Measurements from ENCODE around the gene CWC27. TPM values are rescaled to one million over a fixed set of nuclear protein-coding genes. Genes with fewer than 3 reads are reported as not detected.
"Not testable (repeated sequence)": the region's sequence is repeated elsewhere in the genome, so short reads cannot be mapped to it uniquely, and the experiment has no call there.

Gene CWC27
- total and polyA plus RNA-seq, 5 donors = 19.9 to 30.2 (median 23.2) TPM

- no peak for ATAC-seq
- Histone ChIP-seq H3K4me3 (ENCODE audit: low read length) (no peak overlapping the region), H3K27me3 (ENCODE audit: control insufficient read depth, insufficient read depth) (no peaks in the 10 kb centered on the region), H3K4me1 (ENCODE audit: control insufficient read depth, insufficient read depth, low read length) (no peaks in the 10 kb centered on the region), H3K27ac (ENCODE audit: low read length) (no peak overlapping the region), H3K9me3 (ENCODE audit: control insufficient read depth, low read length) (no peaks in the 10 kb centered on the region)
- WGBS = 85% methylated on average over 1 of the region's 1 CpG
- intact Hi-C loops (cut with DNase I) = no loop called here
- DNase-seq = no peak
Measured at GRCh38 chr5:64918083-64918482, 149.4 kb downstream of the CWC27 start.

- Histone ChIP-seq H3K4me1 (ENCODE audit: control insufficient read depth, insufficient read depth, low read length) (no peaks in the 10 kb centered on the region), H3K27ac (ENCODE audit: low read length) (no peak overlapping the region), H3K27me3 (ENCODE audit: control insufficient read depth, insufficient read depth) (no peaks in the 10 kb centered on the region), H3K4me3 (ENCODE audit: low read length) (no peak overlapping the region), H3K9me3 (ENCODE audit: control insufficient read depth, low read length) (no peaks in the 10 kb centered on the region)
- ATAC-seq (no peak), DNase-seq (no peak)
- intact Hi-C loops (cut with DNase I) = no loop called here
- 97% methylated on average over 2 of the region's 2 CpGs for WGBS
Measured at GRCh38 chr5:64921386-64921785, 152.7 kb downstream of the CWC27 start.

- intact Hi-C loops (cut with DNase I) = no loop called here
- Histone ChIP-seq H3K9me3 (ENCODE audit: control insufficient read depth, low read length) (no peaks in the 10 kb centered on the region), H3K4me3 (ENCODE audit: low read length) (no peak overlapping the region), H3K27me3 (ENCODE audit: control insufficient read depth, insufficient read depth) (no peaks in the 10 kb centered on the region), H3K4me1 (ENCODE audit: control insufficient read depth, insufficient read depth, low read length) (no peaks in the 10 kb centered on the region), H3K27ac (ENCODE audit: low read length) (no peak overlapping the region)
- WGBS = 79% methylated on average over 6 of the region's 6 CpGs
- DNase-seq (no peak), ATAC-seq (no peak)
Measured at GRCh38 chr5:64923151-64923685, 154.5 kb downstream of the CWC27 start.

- DNase-seq (no peak), ATAC-seq (no peak)
- Histone ChIP-seq H3K9me3 (ENCODE audit: control insufficient read depth, low read length) (no peaks in the 10 kb centered on the region), H3K27me3 (ENCODE audit: control insufficient read depth, insufficient read depth) (no peaks in the 10 kb centered on the region), H3K4me1 (ENCODE audit: control insufficient read depth, insufficient read depth, low read length) (no peaks in the 10 kb centered on the region), H3K27ac (ENCODE audit: low read length) (no peak overlapping the region), H3K4me3 (ENCODE audit: low read length) (no peak overlapping the region)
- 99% methylated on average over 1 of the region's 1 CpG for WGBS
- intact Hi-C loops (cut with DNase I) = no loop called here
Measured at GRCh38 chr5:64925123-64925522, 156.4 kb downstream of the CWC27 start.

- no peak overlapping the region for H3K27ac ChIP-seq (ENCODE audit: low read length)
- ATAC-seq (no peak), DNase-seq (no peak)
- H3K4me3 ChIP-seq (ENCODE audit: low read length) = no peak overlapping the region
- no peaks in the 10 kb centered on the region for H3K9me3 ChIP-seq (ENCODE audit: control insufficient read depth, low read length)
- H3K27me3 ChIP-seq (ENCODE audit: control insufficient read depth, insufficient read depth) = no peaks in the 10 kb centered on the region
- whole genome bisulfite sequencing = 98% methylated on average over 1 of the region's 1 CpG
- no peaks in the 10 kb centered on the region for H3K4me1 ChIP-seq (ENCODE audit: control insufficient read depth, insufficient read depth, low read length)
- intact Hi-C loops (cut with DNase I) = no loop called here
Measured at GRCh38 chr5:64929833-64930232, 161.1 kb downstream of the CWC27 start.

- DNase-seq (no peak), ATAC-seq (no peak)
- Histone ChIP-seq H3K4me1 (ENCODE audit: control insufficient read depth, insufficient read depth, low read length) (no peaks in the 10 kb centered on the region), H3K9me3 (ENCODE audit: control insufficient read depth, low read length) (no peaks in the 10 kb centered on the region), H3K27ac (ENCODE audit: low read length) (no peak overlapping the region), H3K4me3 (ENCODE audit: low read length) (no peak overlapping the region), H3K27me3 (ENCODE audit: control insufficient read depth, insufficient read depth) (no peaks in the 10 kb centered on the region)
- 96% methylated on average over 2 of the region's 2 CpGs for WGBS
- intact Hi-C loops (cut with DNase I) = no loop called here
Measured at GRCh38 chr5:64930672-64931318, 162.1 kb downstream of the CWC27 start.

GRCh38 chr5:64939422-64939771, 170.7 kb downstream of the CWC27 start:
- intact Hi-C loops (cut with DNase I); H3K27ac ChIP-seq (ENCODE audit: low read length); ATAC-seq; H3K27me3 ChIP-seq (ENCODE audit: control insufficient read depth, insufficient read depth); H3K9me3 ChIP-seq (ENCODE audit: control insufficient read depth, low read length); H3K4me1 ChIP-seq (ENCODE audit: control insufficient read depth, insufficient read depth, low read length); H3K4me3 ChIP-seq (ENCODE audit: low read length): not testable (repeated sequence)
- DNase-seq = peak in 1 of 3 donors; percentile 9
- WGBS = 84% methylated on average over 4 of the region's 4 CpGs

GRCh38 chr5:64939772-64940510, 171.2 kb downstream of the CWC27 start:
- no peaks in the 10 kb centered on the region for H3K27me3 ChIP-seq (ENCODE audit: control insufficient read depth, insufficient read depth)
- DNase-seq (peak; percentile 19 to 54 (median 42)), ATAC-seq (peak in 1 of 2 donors; percentile 74)
- H3K9me3 ChIP-seq (ENCODE audit: control insufficient read depth, low read length) = no peaks in the 10 kb centered on the region
- H3K27ac ChIP-seq (ENCODE audit: low read length) = no peak overlapping the region
- no peak overlapping the region for H3K4me3 ChIP-seq (ENCODE audit: low read length)
- peaks cover 3% of the 10 kb centered on the region for H3K4me1 ChIP-seq (ENCODE audit: control insufficient read depth, insufficient read depth, low read length)
- intact Hi-C loops (cut with DNase I) = no loop called here
- 66% methylated on average over 17 of the region's 17 CpGs for WGBS

GRCh38 chr5:64942460-64942859, 173.7 kb downstream of the CWC27 start:
- ATAC-seq (no peak), DNase-seq (no peak)
- H3K9me3 ChIP-seq (ENCODE audit: control insufficient read depth, low read length) = no peaks in the 10 kb centered on the region
- H3K27ac ChIP-seq (ENCODE audit: low read length) = no peak overlapping the region
- intact Hi-C loops (cut with DNase I) = no loop called here
- H3K4me3 ChIP-seq (ENCODE audit: low read length) = no peak overlapping the region
- peaks cover 3% of the 10 kb centered on the region for H3K4me1 ChIP-seq (ENCODE audit: control insufficient read depth, insufficient read depth, low read length)
- no peaks in the 10 kb centered on the region for H3K27me3 ChIP-seq (ENCODE audit: control insufficient read depth, insufficient read depth)
- WGBS = 92% methylated on average over 4 of the region's 4 CpGs

GRCh38 chr5:64944868-64945267, 176.1 kb downstream of the CWC27 start:
- ATAC-seq = no peak
- peaks cover 3% of the 10 kb centered on the region for H3K4me1 ChIP-seq (ENCODE audit: control insufficient read depth, insufficient read depth, low read length)
- H3K4me3 ChIP-seq (ENCODE audit: low read length) = no peak overlapping the region
- H3K27me3 ChIP-seq (ENCODE audit: control insufficient read depth, insufficient read depth) = no peaks in the 10 kb centered on the region
- no peak for DNase-seq
- intact Hi-C loops (cut with DNase I) = no loop called here
- H3K9me3 ChIP-seq (ENCODE audit: control insufficient read depth, low read length) = no peaks in the 10 kb centered on the region
- H3K27ac ChIP-seq (ENCODE audit: low read length) = no peak overlapping the region

- intact Hi-C loops (cut with DNase I) = no loop called here
- no peak for DNase-seq
- H3K27me3 ChIP-seq (ENCODE audit: control insufficient read depth, insufficient read depth) = no peaks in the 10 kb centered on the region
- ATAC-seq = no peak
- no peak overlapping the region for H3K27ac ChIP-seq (ENCODE audit: low read length)
- no peaks in the 10 kb centered on the region for H3K9me3 ChIP-seq (ENCODE audit: control insufficient read depth, low read length)
- WGBS = 44% methylated on average over 1 of the region's 1 CpG
- H3K4me3 ChIP-seq (ENCODE audit: low read length) = no peak overlapping the region
- H3K4me1 ChIP-seq (ENCODE audit: control insufficient read depth, insufficient read depth, low read length) = no peaks in the 10 kb centered on the region
Measured at GRCh38 chr5:64947031-64947430, 178.3 kb downstream of the CWC27 start.
